HG02678 (cell line): Measurements from ENCODE around the gene TFAM.
A peak's percentile ranks its signal among the peaks of the same experiment; 100 is the strongest.

ENCODE experiments used
- ATAC-seq: cut with Tn5 transposase; IDR thresholded peaks from one replicate; pipeline ENCODE4 v1.9.1; 2021; ENCODE audit warnings: mild to moderate bottlenecking, moderate library complexity; ENCODE audit not compliant: unreplicated experiment

TFAM gene

GRCh38 chr10:58384999-58385783 is at the start of gene TFAM:
Gene TFAM, plus strand, starts transcription at chr10:58385410. Its CDS starts 138 bp downstream, at chr10:58385548.
- peak; percentile 90 for ATAC-seq

GRCh38 chr10:58336242-58336641 is 49.0 kb upstream of the TFAM start:
- ATAC-seq, result no peak

DNA sequence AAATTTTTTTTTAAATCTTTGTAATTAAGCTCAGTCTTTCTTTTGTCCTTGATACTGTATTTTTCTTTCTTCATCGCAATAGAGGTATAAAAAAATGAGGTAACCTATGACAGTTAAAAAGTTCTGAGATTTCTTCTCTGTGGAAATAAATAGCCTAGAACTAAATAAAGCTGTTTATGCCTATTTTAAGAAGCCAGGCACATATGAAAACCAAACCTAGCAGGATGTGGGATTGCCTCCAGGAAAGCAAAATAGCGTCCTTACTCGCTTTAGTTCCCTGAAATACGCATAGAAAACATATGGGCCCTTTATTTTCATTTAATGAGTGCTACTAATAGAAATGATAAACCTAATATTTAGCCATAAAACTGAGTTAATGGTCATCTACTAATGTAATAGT is 43.8 kb upstream of the TFAM start:
- ATAC-seq, result no peak

GRCh38 chr10:58341947-58342346 is 43.3 kb upstream of the TFAM start:
- no peak for ATAC-seq

DNA sequence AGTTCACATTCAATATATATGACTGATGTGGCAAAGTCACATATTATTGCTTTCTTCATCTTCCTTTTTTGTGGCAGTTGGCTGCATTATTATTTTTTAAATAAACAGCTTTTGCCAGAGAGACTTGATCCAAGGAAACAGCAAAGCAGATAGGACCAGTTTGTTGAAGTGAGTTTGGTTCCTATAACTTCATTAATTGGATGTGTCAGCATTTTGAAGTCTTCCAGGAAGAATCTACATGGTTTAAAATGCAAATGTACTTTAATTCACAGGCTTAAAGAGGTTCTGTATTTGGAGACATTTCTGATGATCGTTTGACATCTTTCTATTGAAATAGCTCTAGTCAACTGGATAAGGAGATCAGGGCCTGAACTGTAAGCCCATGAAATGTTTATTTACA is 37.2 kb upstream of the TFAM start:
- ATAC-seq, result no peak

DNA sequence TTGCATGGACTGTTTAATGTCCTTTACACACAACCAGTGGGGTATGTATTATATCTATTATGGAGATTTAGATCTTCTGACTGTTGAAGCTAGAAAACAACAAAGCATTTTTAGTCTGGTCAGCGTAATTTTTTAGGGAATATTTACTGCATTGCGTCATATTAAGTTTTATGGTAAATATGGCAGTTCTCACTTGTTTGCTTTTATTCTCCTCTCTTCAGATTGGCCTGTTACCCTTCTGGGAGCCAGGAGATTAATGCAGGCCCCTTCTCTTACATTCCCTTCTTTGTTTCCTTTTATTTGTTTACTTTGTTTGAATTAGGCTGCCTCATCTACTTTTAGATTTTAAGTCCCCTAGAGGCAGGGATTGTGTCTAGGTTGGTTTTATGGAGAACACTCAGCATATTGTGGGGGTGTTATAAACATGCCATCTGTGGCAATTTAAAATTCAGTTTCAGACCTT is 36.6 kb upstream of the TFAM start:
- no peak for ATAC-seq

DNA sequence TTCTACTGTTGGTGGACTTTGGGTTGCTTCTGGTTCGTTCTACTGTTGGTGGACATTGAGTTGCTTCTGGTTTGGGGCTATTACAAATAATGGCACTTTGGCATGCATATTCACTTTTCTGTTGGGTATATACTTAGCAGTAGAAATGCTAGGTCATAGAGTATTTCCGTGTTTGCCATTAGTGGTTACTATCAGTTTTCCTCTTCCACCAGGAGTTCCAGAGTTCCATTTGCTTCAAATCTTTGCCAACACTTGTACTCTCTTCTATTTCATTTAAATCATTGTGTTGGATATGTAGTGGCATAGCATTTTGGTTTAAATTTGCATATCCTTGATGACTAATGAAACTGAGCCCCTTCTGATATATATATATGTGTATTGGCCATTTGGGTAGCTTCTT is 35.2 kb upstream of the TFAM start:
- no peak for ATAC-seq

- ATAC-seq, result no peak
Measured at GRCh38 chr10:58350619-58351323, 34.4 kb upstream of the TFAM start.

GRCh38 chr10:58351616-58352578 is 33.3 kb upstream of the TFAM start:
- ATAC-seq, result no peak

GRCh38 chr10:58352956-58353610 is 32.1 kb upstream of the TFAM start:
- no peak for ATAC-seq

DNA sequence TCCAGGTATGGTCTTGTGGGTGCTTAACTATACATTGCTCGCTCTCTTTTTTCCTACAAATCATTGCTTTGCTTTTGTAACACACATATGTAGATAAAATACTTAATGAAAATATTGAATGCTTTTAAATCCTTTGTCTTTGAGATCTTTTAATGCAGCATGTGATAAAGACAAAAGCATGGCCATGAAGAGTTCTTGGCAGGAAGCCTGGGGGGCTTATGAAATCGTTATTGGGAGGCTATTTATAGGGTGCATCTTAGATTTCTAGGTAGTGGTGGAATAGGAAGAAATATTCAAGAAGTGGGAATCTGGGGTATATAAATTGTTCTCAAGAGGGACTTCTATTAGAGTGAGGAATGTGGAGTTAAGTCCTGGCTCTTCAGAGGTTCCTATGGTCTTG is 28.5 kb upstream of the TFAM start:
- no peak for ATAC-seq

DNA sequence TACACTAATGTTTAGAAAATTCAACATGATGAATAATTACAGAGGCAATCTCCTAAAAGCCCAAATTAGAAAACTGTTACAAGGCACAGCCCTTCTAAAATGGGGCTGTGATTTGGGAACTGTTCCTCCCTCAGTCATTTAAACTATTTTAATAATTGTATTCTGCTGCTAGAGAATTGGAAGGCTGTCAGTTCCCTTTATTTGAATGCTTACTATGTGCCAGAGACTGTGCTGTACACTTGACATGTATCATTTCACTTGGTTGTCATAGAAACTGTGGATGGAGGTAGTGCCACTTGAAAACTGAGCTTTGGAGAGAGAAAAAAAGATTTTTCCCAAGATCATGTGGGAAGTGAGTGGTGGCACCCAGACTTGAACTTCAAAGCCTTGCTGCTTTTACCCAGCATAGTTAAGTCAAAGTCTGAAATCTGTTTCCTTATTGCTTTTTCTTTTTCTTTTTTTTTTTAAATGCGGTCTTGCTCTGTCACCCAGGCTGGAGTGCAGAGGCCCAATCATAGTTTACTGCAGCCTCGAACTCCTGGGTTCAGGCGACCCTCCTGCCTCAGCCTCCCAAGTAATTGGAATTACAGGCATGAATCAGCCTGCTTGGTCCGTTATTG is 26.8 kb upstream of the TFAM start:
- no peak for ATAC-seq

DNA sequence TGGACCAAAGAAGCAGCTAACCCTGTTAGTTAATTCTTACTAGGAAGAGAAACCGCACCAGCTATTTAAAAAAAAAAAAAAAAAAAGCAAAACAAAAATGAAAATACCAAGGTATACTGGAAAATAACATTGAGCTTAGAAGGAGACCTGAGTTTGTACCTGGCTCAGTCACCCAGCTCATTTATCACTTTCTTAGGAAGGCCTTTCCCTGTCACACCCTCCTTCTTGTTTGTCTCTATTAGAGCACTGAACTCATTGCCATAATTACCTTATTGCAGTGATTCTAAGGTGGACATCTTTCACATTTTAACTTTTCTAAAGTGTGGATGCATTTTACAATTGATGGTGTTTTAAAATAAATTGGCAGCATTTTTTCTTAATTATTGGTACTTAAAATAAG is 26.3 kb upstream of the TFAM start:
- ATAC-seq, result no peak

DNA sequence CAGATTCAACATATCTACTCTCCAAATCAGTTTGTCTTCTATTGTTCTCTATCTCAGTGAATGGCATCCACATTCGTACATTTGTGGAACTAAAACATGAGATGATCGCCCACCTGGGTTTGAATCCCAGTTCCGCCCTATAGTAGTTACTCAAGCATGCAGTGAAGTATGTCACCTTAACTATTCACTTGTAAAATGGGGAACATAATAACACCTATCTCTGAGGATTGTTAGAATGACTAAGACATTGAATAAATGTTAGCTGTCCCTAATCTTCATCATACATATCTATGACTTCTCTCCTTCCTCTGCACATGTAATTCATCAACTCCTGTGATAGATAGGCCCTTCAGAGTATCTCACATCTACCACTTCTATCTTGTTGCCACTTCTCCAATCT is 25.7 kb upstream of the TFAM start:
- no peak for ATAC-seq

GRCh38 chr10:58360412-58361004 is 24.7 kb upstream of the TFAM start:
- ATAC-seq, result no peak

GRCh38 chr10:58361353-58361752 is 23.9 kb upstream of the TFAM start:
- no peak for ATAC-seq

DNA sequence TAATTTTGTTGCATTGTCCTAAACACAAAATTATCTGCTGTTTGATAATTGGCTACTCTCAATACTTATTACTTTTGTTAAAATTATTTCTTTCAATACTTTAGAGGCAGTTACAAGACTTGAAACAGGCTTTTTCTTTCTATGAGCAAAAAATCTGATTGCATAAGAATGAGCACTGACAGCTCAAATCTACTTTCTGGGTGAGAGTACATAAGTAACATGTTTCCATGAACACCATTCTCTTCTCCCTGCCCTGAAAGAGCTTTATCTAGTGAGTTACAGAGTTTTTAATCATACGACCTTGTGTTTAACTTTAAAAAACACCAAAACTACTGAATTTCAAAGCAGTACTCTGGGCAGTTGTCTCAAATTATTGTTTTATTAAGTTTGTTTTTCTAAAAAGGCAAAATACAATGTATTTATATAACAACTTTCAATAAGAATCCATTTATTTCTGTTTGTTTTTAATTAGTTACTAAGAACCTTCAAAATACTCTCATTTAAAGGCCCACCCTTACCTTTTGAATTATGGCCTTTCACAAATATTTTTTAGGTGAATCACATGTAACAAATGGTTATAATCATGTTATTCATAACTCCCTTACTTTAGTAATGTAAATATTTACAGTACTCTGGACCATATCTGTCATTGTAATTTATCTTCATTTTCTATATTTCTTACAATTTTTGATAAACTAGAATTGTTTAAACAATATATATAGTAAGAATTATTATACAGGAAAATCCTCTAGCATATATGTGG is 23.0 kb upstream of the TFAM start:
- ATAC-seq, result no peak

DNA sequence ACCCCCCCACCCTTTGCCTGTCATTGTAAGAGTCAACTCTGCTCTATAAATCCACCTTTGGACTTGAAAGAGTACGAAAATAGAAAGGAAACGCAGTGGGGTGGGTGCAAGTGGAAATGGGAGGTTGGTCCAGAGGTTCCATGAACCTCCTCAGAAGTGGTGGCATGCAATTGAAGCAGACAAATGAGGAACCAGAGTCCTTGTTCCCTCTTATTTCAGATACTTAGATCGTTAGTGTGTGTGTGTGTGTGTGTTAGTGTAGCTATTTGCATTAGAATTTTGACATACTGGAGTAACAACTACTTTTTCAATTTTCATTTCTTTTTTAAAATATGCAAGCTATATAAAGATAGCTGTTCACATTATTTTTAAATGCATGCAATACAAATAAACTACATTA is 18.1 kb upstream of the TFAM start:
- ATAC-seq, result no peak

GRCh38 chr10:58371473-58371872 is 13.7 kb upstream of the TFAM start:
- no peak for ATAC-seq
